Measurements from ENCODE around the gene TP53BP1. TPM values are rescaled to one million over a fixed set of nuclear protein-coding genes. Genes with fewer than 3 reads are reported as not detected.

The TP53BP1 gene
- total and polyA plus RNA-seq, 4 donors, result 2.7 to 12.0 (median 7.3) TPM

GRCh38 chr15:43525131-43525530, 32.2 kb upstream of the TP53BP1 start (continued):
- TF ChIP-seq REST (IDR thresholded peaks at IDR 0.05), result no peak
- TF ChIP-seq HNF4A (conservative IDR thresholded peaks at IDR 0.05), result no peak
- TF ChIP-seq NR2F2 (IDR thresholded peaks at IDR 0.05), result no peak

- no peaks in the 10 kb centered on the region for H3K36me3 ChIP-seq (ENCODE audit: control insufficient read depth in 4 of 4, insufficient read depth in 3 of 4, low read depth in 1 of 4, low read length in 3 of 4)
- WGBS, result 89% methylated on average over 4 of the region's 4 CpGs
These were observed 31.4 kb upstream of the TP53BP1 start for GRCh38 chr15:43524254-43524845.

GRCh38 chr15:43523646-43524045, 30.7 kb upstream of the TP53BP1 start:
- Histone ChIP-seq H3K9me3 (ENCODE audit: control insufficient read depth in 4 of 4, low read length in 3 of 4) (no peaks in the 10 kb centered on the region), H3K36me3 (ENCODE audit: control insufficient read depth in 4 of 4, insufficient read depth in 3 of 4, low read depth in 1 of 4, low read length in 3 of 4) (no peaks in the 10 kb centered on the region), H3K27ac (ENCODE audit: low read depth in 1 of 2, low read length in 2 of 2) (no peak overlapping the region), H3K27me3 (ENCODE audit: control insufficient read depth in 4 of 4, insufficient read depth in 4 of 4, low read length in 3 of 4) (no peaks in the 10 kb centered on the region), H3K4me3 (ENCODE audit: low read depth in 1 of 3, low read length in 3 of 3) (no peak overlapping the region), H3K9ac (ENCODE audit: low read depth in 1 of 2, low read length in 2 of 2) (no peak overlapping the region), H3K4me1 (ENCODE audit: control insufficient read depth in 4 of 4, insufficient read depth in 4 of 4, low read length in 3 of 4) (no peaks in the 10 kb centered on the region)
- TF ChIP-seq JUND (IDR thresholded peaks at IDR 0.05) (no peak), CTCF (IDR thresholded peaks at IDR 0.05; ENCODE audit: low read depth, low read length, missing input control) (no peak), ZBTB33 (IDR thresholded peaks at IDR 0.05) (no peak), MAX (IDR thresholded peaks at IDR 0.05) (no peak), EGR1 (IDR thresholded peaks at IDR 0.05; ENCODE audit: low read depth in 2 of 2) (no peak), REST (IDR thresholded peaks at IDR 0.05) (no peak), FOXA2 (IDR thresholded peaks at IDR 0.05) (no peak), HNF4G (IDR thresholded peaks at IDR 0.05) (no peak), NR2F2 (IDR thresholded peaks at IDR 0.05) (no peak), YY1 (IDR thresholded peaks at IDR 0.05) (no peak), SP1 (IDR thresholded peaks at IDR 0.05) (no peak), RXRA (IDR thresholded peaks at IDR 0.05) (no peak), HNF4A (conservative IDR thresholded peaks at IDR 0.05) (no peak), TAF1 (conservative IDR thresholded peaks at IDR 0.05) (no peak)
- DNase-seq (ENCODE audit: low spot score), result no peak
- 93% methylated on average over 7 of the region's 7 CpGs for WGBS

More at GRCh38 chr15:43524254-43524845, 31.4 kb upstream of the TP53BP1 start:
- Histone ChIP-seq H3K27me3 (ENCODE audit: control insufficient read depth in 4 of 4, insufficient read depth in 4 of 4, low read length in 3 of 4) (no peaks in the 10 kb centered on the region), H3K4me1 (ENCODE audit: control insufficient read depth in 4 of 4, insufficient read depth in 4 of 4, low read length in 3 of 4) (no peaks in the 10 kb centered on the region), H3K9me3 (ENCODE audit: control insufficient read depth in 4 of 4, low read length in 3 of 4) (no peaks in the 10 kb centered on the region), H3K9ac (ENCODE audit: low read depth in 1 of 2, low read length in 2 of 2) (no peak overlapping the region), H3K27ac (ENCODE audit: low read depth in 1 of 2, low read length in 2 of 2) (no peak overlapping the region), H3K4me3 (ENCODE audit: low read depth in 1 of 3, low read length in 3 of 3) (no peak overlapping the region)
- TF ChIP-seq FOXA2 (IDR thresholded peaks at IDR 0.05) (no peak), JUND (IDR thresholded peaks at IDR 0.05) (no peak), ATF3 (IDR thresholded peaks at IDR 0.05) (no peak), NR2F2 (IDR thresholded peaks at IDR 0.05) (no peak), FOXA1 (IDR thresholded peaks at IDR 0.05) (no peak)
- no peak for DNase-seq (ENCODE audit: low spot score)
